Stomach (tissue), 4 donors: ENCODE measurements around the gene CACNA1G.

Experiments
- EP300 ChIP-seq: sonication (generic); formaldehyde crosslinking; IDR thresholded peaks from one replicate; pipeline ENCODE4 v1.6.1; 2017; ENCODE audit warnings: antibody characterized with exemption
- POLR2A ChIP-seq, 4 donors: fragments of 450-650 bp; IDR thresholded peaks; one replicate each; pipeline ENCODE4 v1.6.1; 2016; ENCODE audit warnings: antibody characterized with exemption in 4 of 4, control low read depth in 2 of 4, mild to moderate bottlenecking in 1 of 4, moderate library complexity in 1 of 4
- TF ChIP-seq, protein P1 (sequence below), 7 experiments: fragments of 450-650 bp in 4 of 7; fragments of 200-600 bp in 3 of 7; sonication (generic) in 3 of 7; IDR thresholded peaks; one replicate each; pipeline ENCODE4 v1.5.1; 2016 to 2019; ENCODE audit warnings: antibody characterized with exemption in 7 of 7, control low read depth in 2 of 7, mild to moderate bottlenecking in 1 of 7

DNA sequence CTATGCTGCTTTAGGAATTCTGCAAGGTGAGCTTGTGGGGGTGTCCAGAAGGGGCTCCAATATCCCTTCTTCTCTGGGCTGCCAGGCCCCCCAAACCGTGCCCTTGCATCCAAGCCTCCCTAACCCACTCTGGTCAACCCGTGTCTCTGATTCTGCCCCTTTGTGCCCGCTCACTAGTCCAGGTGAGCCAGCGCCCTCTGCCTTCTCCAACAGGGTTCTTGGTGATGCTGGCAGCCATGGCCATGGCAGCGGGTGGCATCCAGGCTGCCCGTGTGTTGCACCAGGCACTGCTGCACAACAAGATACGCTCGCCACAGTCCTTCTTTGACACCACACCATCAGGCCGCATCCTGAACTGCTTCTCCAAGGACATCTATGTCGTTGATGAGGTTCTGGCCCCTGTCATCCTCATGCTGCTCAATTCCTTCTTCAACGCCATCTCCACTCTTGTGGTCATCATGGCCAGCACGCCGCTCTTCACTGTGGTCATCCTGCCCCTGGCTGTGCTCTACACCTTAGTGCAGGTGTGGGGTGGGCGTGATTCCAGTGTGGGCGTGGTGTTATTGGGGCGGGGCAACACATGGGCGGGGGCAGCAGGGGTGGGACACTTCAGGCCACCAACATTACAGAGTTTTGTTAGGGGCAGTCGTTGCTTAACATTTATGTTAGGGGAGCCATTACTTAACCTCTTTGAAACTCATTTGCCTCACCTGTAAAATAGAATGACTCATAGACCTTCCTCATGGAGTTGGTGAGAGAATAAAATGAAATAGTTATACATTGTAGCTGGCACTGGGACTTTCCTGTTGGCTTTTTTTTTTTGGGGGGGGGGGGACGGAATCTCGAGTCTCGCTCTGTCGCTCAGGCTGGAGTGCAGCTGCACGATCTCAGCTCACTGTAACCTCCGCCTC is 115.8 kb downstream of the CACNA1G start:
- TF ChIP-seq EP300 (no peak), POLR2A (IDR thresholded peaks at IDR 0.05) (no peak)
- TF ChIP-seq, protein P1, sequence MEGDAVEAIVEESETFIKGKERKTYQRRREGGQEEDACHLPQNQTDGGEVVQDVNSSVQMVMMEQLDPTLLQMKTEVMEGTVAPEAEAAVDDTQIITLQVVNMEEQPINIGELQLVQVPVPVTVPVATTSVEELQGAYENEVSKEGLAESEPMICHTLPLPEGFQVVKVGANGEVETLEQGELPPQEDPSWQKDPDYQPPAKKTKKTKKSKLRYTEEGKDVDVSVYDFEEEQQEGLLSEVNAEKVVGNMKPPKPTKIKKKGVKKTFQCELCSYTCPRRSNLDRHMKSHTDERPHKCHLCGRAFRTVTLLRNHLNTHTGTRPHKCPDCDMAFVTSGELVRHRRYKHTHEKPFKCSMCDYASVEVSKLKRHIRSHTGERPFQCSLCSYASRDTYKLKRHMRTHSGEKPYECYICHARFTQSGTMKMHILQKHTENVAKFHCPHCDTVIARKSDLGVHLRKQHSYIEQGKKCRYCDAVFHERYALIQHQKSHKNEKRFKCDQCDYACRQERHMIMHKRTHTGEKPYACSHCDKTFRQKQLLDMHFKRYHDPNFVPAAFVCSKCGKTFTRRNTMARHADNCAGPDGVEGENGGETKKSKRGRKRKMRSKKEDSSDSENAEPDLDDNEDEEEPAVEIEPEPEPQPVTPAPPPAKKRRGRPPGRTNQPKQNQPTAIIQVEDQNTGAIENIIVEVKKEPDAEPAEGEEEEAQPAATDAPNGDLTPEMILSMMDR (IDR thresholded peaks at IDR 0.05) = no peak
